HG03571 (cell line): ENCODE measurements around the gene LRRK2.
"Not testable (repeated sequence)": the region's sequence is repeated elsewhere in the genome, so short reads cannot be mapped to it uniquely, and the experiment has no call there.

Source experiments
- ATAC-seq: cut with Tn5 transposase; IDR thresholded peaks from one replicate; pipeline ENCODE4 v1.9.1; 2021; ENCODE audit not compliant: unreplicated experiment

LRRK2 gene

DNA sequence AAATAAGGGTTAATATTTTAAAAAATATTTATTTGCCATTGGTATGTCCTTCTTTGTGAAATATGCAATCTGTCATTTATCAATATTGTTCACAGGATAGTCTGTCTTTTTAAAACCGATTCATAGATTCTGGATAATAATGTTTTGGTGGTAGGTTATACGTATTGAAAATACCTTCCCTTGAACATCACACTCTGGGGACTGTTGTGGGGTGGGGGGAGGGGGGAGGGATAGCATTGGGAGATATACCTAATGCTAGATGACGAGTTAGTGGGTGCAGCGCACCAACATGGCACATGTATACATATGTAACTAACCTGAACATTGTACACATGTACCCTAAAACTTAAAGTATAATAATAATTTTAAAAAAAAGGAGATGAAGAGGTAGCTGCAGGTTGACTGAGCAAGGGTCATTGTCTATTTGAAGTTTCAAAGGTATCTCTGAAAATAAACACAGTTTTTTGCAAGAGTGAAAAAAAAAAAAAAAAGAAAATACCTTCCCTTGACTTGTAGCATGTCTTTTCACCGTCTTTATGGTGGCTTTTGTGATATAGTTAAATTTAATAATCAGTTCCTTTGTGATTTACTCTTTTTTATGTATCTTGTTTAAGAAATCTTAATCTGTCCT is 19.8 kb downstream of the LRRK2 start:
- not testable (repeated sequence) for ATAC-seq

DNA sequence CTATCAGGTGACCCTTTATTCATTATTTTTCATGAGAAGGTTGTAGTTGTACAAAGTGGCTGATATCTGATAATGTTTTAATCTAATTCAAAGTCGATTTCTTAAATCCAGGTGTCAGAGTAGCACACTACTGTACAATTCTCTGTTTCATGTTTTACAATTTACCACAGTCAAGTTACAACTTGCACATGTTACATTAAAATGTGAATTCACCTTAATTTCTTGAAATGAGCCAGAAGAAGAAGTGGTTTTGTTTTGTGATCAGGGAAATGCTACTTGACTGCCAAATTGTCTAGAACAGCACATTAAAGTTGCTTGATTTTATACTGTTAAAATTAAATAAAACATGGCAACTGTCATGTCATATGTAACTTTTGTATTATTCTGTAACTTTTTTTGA is 23.2 kb downstream of the LRRK2 start:
- ATAC-seq, result no peak

DNA sequence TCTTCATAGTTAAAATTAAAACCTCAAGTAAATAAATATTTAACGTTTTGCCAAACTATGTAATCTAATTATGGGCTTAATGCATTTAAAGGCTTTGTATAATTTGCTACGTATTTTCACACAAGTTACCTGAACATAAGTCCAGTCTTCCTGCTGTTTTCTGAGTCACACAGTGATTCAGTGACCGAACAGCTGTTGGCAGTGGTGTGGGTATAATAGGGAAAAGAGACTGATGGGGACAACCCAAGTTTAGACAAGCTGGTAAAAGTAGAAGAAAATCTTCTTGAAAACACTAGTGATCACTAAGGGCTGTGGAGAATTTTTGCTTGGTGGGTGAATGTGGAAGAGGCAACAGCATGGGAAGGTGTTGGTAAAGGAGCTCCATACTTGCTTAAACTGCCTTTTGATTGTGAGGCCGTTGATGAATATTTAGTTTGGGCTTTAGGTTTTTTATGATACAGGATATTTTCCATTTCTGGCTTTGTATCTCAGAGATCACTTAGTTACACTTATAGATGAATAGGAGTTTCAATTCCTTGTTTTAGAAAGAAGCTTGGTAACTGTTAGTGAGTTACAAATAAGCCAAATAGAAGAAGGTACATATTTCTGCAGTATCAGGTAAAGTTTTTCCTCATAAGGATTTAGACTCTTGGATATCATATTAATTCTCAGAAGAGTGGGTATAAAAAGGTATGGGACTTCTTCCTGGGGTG is 23.9 kb downstream of the LRRK2 start:
- ATAC-seq, result peak; percentile 79

DNA sequence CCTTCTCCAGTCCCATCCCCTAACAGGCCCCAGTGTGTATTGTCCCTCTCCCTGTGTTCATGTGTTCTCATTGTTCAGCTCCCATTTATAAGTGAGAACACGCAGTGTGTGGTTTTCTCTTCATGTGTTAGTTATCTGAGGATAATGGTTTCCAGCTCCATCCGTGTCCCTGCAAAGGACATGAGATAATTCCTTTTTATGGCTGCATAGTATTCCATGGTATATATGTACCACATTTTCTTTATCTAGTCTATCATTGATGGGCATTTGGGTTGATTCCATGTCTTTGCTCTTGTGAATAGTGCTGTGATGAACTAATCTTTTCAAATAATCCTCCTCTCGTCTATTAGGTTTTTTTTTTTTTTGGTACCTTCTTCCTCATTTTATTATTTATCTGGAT is 25.9 kb downstream of the LRRK2 start:
- not testable (repeated sequence) for ATAC-seq

DNA sequence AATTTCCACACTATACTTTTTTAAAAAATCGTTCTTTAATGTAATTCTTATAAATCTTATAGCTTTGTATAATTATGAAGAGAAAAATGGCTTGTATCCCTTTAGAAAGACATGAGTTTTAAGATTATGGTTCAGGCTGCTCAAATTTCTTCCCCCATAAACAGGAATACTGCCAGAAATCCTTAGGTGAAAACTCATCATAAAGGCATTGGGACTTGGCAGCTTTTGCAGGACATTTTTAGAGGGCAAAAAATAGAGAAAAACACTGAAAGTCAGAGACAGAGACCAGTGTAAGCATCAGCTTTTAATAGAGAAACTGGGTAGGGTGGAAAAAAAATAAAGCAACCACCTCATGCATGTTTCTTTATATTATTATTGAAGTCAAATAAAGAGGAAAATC is 29.1 kb downstream of the LRRK2 start:
- ATAC-seq, result no peak

DNA sequence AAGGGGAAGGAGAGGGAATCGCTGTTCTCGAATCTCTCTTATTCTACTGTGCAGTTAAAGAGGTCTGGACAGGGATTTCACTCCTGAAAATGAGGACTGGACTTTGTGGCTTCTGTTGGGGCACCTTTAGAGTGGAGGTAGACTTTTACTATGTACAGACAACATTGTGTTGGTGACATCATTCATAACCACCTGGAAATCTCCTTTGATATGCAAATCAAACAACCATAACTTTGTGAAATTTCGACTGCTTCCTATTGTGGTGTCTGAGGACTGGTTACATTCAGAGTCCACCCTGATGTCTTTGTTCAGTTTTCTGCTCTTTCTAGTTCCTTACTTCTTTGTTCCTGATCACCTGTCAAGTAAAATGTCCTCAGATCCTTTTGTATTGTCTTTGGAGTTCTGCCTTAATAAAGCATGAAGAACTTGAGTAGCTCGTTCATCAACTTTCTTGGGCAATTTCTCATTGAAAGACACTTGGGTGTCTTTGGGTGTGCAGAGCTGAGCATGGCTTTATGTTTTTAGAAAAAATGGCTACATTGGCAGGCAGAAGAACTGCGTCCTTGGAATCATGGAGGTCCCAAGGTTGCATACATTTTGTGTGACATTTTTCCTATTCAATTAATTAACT is 29.8 kb downstream of the LRRK2 start:
- ATAC-seq, result no peak

DNA sequence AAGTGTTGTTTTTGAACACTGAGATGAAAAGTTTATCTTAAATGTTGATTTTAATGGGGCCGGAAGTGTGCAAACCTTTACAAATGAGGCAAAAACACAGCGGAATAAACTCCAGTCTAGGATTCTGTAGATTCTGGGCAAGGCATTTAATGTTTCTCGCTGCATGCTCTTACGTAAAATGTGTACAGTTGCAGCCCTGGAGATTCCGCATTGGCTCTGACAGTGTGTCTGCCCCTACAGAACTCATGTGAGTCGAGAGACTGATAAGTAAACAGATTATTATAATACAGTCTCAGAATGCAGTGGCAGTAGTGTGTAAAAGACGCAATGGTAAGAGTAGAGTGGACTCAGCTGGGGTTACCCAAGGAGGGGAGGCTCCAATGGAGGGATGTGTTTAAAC is 33.6 kb downstream of the LRRK2 start:
- ATAC-seq, result no peak

DNA sequence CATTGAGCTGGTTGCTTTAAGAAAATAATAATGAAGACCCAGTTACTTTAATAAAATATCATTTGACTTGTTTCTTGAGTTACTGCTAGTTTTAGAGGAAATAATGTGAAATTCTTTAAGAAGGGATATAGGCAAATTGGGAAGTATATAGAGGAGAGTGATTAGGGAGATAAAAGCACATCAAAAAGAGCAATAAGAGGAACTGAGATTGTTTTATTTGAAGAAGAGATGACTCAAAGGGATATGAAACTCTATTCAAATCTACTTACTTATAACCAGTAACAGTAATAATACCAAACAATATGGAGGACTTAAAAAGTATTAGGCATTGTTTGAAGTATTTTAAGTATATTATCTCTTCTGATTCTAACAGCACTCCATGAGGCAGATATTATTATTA is 37.1 kb downstream of the LRRK2 start:
- peak; percentile 62 for ATAC-seq

DNA sequence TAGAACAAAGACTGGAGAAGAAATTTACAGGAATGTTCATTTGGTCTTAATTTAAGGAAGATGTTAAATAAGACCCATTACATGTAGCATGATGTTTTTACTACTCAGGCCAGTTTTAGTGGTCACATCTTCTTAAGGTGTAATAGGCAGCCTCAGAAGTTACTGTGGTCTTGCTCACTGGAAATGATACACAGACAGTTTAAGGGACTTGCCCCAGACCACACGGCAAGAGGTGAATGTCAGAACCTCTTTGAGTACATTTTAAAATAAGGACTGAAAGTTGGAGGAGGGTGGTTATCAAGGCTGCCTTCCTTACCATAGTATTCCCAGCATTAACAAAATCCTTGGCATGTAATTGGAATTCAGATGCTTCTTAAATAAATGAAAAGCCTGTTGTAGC is 37.9 kb downstream of the LRRK2 start:
- ATAC-seq, result peak; percentile 85

DNA sequence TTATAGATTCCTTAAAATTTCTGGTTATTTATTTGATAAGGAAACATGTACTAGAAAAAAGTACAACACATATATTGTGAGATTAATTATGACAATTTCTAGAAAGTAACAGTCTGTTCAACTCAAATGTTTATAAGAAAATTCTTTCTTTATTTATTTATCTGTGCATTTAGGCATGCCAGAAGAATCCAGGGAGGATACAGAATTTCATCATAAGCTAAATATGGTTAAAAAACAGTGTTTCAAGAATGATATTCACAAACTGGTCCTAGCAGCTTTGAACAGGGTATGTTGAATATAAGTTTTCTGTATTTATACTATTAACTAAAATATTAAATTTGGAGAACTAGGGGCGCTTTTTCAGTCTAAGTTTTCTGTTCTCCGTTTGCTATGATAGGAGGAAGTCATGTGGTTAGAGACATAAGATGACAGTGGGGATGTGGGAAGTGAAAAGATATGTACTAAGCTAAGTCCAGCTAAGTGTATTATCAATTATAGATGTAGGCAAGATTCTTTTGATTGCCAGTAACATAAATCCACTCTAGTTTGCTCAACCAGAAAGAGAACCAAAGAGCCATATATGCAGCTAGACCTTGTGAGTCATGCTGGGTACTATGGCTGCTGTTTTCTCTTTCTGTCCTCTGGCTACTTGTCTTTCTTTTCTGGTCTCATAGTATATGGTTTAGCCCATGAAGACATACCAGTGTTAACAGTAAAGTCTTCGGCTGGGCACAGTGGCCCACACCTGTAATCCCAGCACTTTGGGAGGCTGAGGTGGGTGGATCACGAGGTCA is 39.0 kb downstream of the LRRK2 start:
- ATAC-seq, result no peak

DNA sequence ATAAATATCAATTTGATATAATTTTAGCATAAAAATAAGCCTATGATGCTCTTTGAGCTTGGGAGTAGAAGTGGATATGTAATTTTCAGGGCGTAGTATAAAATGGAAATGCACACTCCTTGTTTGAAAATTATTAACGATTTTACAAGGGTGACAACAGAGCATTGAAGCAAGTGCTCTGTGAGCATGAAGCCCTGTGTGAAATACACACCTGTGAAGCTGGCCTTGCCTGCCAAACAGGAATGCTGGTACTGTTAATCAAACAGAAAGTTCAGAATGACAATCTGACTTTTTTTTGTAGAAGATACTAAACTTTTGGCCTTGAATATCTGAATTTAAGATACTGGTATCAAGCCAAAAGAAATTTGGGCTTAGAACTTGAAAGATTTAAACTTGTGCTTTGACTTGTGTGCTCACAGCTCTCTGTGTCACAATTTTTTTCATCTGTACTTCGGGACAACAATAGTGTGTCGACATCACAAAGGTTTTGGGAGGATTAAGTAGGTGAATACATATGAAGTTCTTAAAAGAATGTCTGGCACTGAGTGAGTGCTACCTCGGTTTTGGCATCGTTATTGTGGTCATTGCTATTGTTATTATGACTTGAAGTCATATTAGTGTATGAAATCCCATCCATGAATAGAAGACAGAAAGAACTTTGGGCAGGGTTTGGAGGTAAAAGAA is 47.3 kb downstream of the LRRK2 start:
- no peak for ATAC-seq

DNA sequence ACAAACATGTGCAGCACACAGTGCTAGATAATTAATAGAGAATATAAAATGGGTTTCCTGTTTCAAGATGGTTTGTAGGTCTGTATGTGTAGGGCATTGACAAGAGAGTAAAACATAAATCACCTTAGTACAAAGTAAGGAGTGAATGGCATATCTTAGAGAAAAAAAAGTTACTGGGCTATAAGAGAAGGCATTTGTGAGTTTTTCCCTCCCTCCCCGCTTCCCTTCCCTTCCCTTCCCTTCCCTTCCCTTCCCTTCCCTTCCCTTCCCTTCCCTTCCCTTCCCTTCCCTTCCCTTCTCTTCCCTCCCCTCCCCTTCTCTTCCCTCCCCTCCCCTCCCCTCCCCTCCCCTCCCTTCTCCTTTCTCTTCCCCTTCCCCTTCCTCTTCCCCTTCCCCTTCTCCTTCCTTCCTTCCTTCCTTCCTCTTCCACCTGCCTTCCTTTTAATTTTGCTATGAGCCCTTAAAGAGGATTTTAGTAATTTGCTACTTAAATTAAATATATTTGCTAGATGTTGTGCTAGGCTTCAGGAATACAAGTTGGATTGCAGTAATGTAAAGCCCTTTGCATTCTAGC is 57.1 kb downstream of the LRRK2 start:
- ATAC-seq, result no peak

DNA sequence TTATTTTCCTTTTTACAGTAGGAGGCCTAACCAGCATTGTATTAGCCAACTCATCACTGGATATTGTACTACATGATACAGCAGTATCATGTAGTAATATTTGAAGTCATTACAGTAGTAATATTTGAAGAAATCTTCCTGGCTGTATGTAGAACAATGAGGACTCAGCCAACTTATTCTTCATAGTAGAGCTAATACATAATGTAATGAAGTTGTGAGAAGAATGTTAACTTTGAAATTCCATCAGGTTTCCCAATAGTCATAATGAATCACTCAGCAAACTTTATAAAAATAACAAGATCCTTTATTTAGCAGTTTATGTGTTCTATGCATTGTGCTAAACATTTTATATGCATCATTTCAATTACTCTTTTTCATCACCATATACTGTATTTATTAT is 61.8 kb downstream of the LRRK2 start:
- no peak for ATAC-seq

DNA sequence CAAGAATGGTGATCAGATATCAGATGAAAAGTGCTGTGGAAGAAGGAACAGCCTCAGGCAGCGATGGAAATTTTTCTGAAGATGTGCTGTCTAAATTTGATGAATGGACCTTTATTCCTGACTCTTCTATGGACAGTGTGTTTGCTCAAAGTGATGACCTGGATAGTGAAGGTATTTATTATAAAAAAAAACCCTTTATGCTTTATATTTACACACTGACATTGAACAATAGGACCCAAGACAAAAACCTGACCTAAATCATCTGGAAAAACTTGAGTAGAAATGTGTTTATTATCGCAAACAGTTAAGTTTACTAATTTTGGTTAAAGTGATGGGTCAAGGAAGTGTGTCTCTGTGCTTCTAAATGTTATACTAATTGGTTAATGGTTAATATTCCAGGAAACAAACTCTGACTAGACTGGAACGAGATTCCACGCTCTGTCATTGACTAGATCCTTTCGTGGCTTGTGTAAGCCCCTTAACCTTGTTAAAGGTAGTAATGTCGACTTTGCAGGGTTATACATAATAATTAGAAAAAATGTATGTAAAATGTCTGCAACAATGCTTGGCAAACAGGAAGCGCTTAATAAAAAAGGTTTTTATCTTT is 62.7 kb downstream of the LRRK2 start:
- ATAC-seq, result no peak

DNA sequence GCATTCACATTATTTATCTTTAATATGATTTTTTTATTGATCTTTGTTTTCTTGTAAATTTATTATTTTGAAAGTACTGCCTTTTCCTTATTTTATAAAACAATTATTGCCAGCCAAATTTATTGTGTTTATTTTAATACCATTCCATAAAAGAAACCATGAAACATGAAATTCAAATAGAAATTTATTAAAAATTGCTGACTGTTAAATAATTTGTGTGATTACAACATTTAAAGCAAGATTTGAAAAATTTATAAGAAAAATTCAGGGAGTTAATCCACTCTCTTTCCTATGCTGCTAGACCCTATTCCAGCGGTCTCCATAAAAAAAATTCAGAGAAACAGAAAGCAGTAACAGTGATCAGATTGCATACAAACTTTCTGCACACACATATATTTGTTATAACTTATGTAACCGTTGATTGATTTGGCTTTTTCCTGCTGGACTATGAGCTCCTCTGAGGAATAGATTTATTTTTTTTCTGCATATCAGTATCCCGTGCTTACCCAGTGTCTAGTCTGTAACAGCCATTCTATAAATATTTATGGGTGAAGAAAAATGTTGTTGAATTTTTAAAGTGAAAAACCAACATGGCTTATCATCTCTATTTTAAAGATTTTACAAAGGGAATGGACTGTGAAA is 68.1 kb downstream of the LRRK2 start:
- ATAC-seq, result no peak

DNA sequence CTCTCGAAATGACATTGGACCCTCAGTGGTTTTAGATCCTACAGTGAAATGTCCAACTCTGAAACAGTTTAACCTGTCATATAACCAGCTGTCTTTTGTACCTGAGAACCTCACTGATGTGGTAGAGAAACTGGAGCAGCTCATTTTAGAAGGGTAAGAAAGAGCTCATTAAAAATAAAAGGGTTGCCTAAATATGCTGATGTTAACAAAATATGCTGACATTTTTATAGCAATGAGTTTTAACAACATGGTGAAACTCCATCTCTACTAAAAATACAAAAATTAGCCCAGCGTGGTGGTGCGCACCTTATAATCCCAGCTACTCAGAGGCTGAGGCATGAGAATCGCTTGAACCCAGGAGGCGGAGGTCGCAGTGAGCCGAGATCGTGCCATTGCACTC is 73.5 kb downstream of the LRRK2 start:
- no peak for ATAC-seq

DNA sequence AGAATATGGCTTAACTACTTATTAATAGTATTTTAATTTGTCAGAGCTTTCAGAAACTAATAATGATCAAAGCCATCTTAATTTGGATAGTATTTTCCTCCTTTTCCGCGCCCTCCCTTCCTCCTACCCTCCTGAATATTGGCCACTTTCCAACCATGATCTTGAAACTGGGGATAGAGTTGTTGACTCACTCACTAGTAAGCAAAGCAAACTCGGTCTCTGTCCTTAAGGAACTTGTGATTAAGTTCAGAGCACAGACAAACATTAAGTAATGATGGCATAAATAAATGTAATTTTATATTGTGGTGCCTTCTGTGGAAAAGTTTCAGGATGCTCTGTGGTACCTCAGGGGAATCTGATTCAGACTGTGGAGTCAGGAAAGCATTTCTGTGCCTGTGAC is 75.7 kb downstream of the LRRK2 start:
- ATAC-seq, result no peak

DNA sequence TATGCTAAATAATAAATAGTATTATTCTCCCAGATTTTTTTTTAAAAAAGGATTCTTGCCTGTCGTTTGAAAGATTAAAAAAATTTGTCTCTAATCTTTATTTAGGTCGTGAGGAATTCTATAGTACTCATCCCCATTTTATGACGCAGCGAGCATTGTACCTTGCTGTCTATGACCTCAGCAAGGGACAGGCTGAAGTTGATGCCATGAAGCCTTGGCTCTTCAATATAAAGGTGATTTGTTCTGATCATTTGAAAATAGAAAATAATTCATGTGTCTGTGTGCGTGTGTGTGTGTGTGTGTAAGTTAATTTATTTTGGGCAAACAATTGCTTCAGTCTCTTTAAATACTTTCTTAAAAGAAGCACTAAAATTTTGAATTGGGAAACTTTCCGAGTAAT is 84.2 kb downstream of the LRRK2 start:
- ATAC-seq, result no peak

DNA sequence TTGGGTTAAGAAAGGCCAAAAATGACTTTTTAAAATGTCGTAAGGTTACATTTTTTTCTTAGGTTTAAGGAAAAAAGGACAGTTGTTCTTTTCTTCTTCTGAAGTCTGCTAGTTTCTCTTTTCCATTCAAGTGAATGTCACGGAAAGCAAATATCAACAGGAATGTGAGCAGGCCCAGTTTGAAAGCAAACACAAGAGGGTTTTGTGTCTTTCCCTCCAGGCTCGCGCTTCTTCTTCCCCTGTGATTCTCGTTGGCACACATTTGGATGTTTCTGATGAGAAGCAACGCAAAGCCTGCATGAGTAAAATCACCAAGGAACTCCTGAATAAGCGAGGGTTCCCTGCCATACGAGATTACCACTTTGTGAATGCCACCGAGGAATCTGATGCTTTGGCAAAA is 85.4 kb downstream of the LRRK2 start:
- no peak for ATAC-seq

DNA sequence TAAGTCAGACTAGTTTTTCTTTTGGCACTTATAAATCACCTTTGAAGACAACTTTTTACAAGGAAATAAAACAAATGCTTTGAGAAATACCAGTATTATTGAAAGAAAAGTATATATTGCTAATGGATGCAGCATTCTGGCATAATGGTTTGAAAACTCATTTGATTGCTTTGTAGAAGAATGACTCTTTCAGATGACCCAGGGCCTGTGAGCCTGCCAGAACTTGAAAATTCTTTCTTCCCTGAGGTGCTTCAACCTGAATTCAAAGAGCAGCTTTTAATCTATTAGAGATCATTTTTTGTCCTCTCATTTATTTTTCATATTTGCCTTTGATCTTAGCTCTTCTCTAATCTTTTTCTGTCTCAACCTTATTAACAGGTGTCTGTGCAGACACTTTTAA is 87.4 kb downstream of the LRRK2 start:
- ATAC-seq, result no peak
